Endodermal cell (in vitro differentiated cells): ENCODE results near the gene ITPRID2. TPM values are rescaled to one million over a fixed set of nuclear protein-coding genes. Genes with fewer than 3 reads are reported as not detected.

ENCODE experiments used
- DNase-seq: peaks from one replicate; pipeline ENCODE4 v3.0.0-alpha.2; 2017
- H3K27ac ChIP-seq: 2 replicates; pipeline ENCODE4 v1.5.1; 2013; ENCODE audit warnings: mild to moderate bottlenecking, low read depth, low read length, moderate library complexity
- H3K27me3 ChIP-seq: 2 replicates; pipeline ENCODE4 v1.6.1; 2013; ENCODE audit warnings: mild to moderate bottlenecking, low read length, moderate library complexity; ENCODE audit not compliant: insufficient read depth, control insufficient read depth, poor library complexity, severe bottlenecking
- H3K36me3 ChIP-seq: 2 replicates; pipeline ENCODE4 v1.7.0; 2013; ENCODE audit warnings: mild to moderate bottlenecking, low read length, moderate library complexity; ENCODE audit not compliant: control insufficient read depth, insufficient read depth
- H3K4me1 ChIP-seq: one replicate; pipeline ENCODE4 v1.7.0; 2013; ENCODE audit warnings: low read length; ENCODE audit not compliant: control insufficient read depth, insufficient read depth
- H3K4me3 ChIP-seq: 2 replicates; pipeline ENCODE4 v1.5.1; 2013; ENCODE audit warnings: mild to moderate bottlenecking, low read length, moderate library complexity
- H3K9ac ChIP-seq: 2 replicates; pipeline ENCODE4 v1.6.1; 2013; ENCODE audit warnings: mild to moderate bottlenecking, low read length, moderate library complexity; ENCODE audit not compliant: poor library complexity, severe bottlenecking; ENCODE audit errors: extremely low read depth
- H3K9me3 ChIP-seq: 2 replicates; pipeline ENCODE4 v1.6.1; 2013; ENCODE audit warnings: mild to moderate bottlenecking, low read length, moderate library complexity; ENCODE audit not compliant: control insufficient read depth
- H3K27ac Mint-ChIP-seq: 2 replicates; pipeline ENCODE4 v1.8.0; 2020; ENCODE audit warnings: mixed read lengths
- H3K27me3 Mint-ChIP-seq: 2 replicates; pipeline ENCODE4 v1.8.0; 2021; ENCODE audit warnings: mild to moderate bottlenecking, mixed read lengths; ENCODE audit not compliant: insufficient read depth
- H3K36me3 Mint-ChIP-seq: 2 replicates; pipeline ENCODE4 v1.8.0; 2020; ENCODE audit warnings: low read depth, mixed read lengths
- H3K4me1 Mint-ChIP-seq: 2 replicates; pipeline ENCODE4 v1.8.0; 2020; ENCODE audit warnings: mixed read lengths
- H3K4me3 Mint-ChIP-seq: 2 replicates; pipeline ENCODE4 v1.8.0; 2020; ENCODE audit warnings: mild to moderate bottlenecking, moderate library complexity, mixed read lengths
- H3K9me3 Mint-ChIP-seq: 2 replicates; pipeline ENCODE4 v1.8.0; 2020; ENCODE audit warnings: mild to moderate bottlenecking, mixed read lengths
- CTCF ChIP-seq: fragments of 200-600 bp; sonication (generic); conservative IDR thresholded peaks from 2 replicates; pipeline ENCODE4 v1.5.0; 2021; ENCODE audit warnings: antibody characterized with exemption, mild to moderate bottlenecking
- WGBS, 2 experiments: methylation state at CpG; one replicate each; pipeline versions ENCODE4 v1.1.5 to v1.1.7; 2013; ENCODE audit warnings: missing lambda C conversion rate in 2 of 2, mixed read lengths in 1 of 2; ENCODE audit not compliant: insufficient coverage in 1 of 2, insufficient read length in 1 of 2; 5-methylcytosine and 5-hydroxymethylcytosine counted together
- total RNA-seq, 2 donors: library from RNA; stranded (reverse); fragmentation: NEBNext Ultra II Directional in 1 of 2; extraction: Animal tissue kit (Norgen Biotek cat#: 25700) in 1 of 2; gene quantifications; 2 replicates in 1 of 2; 3 replicates in 1 of 2; pipeline ENCODE4 v1.2.1, GENCODE V29; 2021

The ITPRID2 gene
- total RNA-seq, 2 donors from 2014 or later, result 28.9 to 30.4 TPM

- Histone ChIP-seq H3K9me3 (no peaks in the 10 kb centered on the region), H3K27me3 (no peaks in the 10 kb centered on the region), H3K4me1 (no peaks in the 10 kb centered on the region), H3K4me3 (no peak overlapping the region), H3K9ac (no peak overlapping the region), H3K36me3 (peaks cover 79% of the 10 kb centered on the region), H3K27ac (no peak overlapping the region)
- WGBS, 2 experiments, result 95 to 100% methylated on average over 3 to 5 of the region's 5 CpGs
- DNase-seq, result no peak
- no peak for TF ChIP-seq CTCF
- Mint-ChIP-seq H3K36me3 (peaks cover 23% of the 10 kb centered on the region), H3K9me3 (no peaks in the 10 kb centered on the region), H3K4me3 (no peak overlapping the region), H3K27me3 (no peaks in the 10 kb centered on the region), H3K27ac (no peak overlapping the region), H3K4me1 (no peaks in the 10 kb centered on the region)
Measured at GRCh38 chr2:181916726-181917718, 25.5 kb downstream of the ITPRID2 start.

DNA sequence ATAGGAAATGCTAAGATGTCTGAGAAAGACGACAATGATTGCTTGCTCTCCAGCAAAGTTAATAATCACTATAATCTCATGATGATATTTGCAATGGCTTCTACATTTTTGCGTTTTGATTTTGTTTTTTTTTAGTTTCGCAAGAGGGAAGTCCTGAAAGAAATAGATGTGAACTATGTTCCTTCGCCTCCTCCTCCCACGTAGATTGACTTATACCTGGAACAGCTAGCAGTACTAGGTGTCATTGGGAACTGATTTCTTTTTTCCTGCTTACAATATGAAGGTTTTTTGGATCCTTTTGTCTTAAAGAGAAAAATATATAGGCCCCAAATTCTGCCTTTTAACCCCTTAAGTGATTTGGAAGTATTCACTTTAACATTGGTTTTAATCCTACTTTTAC, 26.7 kb downstream of the ITPRID2 start:
- no peak for DNase-seq
- no peak for TF ChIP-seq CTCF
- Histone ChIP-seq H3K9me3 (no peaks in the 10 kb centered on the region), H3K27me3 (no peaks in the 10 kb centered on the region), H3K4me3 (no peak overlapping the region), H3K36me3 (peaks cover 84% of the 10 kb centered on the region), H3K27ac (no peak overlapping the region), H3K4me1 (no peaks in the 10 kb centered on the region), H3K9ac (no peak overlapping the region)
- Mint-ChIP-seq H3K4me1 (no peaks in the 10 kb centered on the region), H3K36me3 (peaks cover 34% of the 10 kb centered on the region), H3K27ac (no peak overlapping the region), H3K9me3 (no peaks in the 10 kb centered on the region), H3K4me3 (no peak overlapping the region), H3K27me3 (no peaks in the 10 kb centered on the region)
- WGBS, 2 experiments, result 82 to 93% methylated on average over 2 to 5 of the region's 5 CpGs

- H3K9me3 Mint-ChIP-seq, result no peaks in the 10 kb centered on the region
- H3K27me3 Mint-ChIP-seq, result no peaks in the 10 kb centered on the region
- Histone ChIP-seq H3K9ac (no peak overlapping the region), H3K9me3 (no peaks in the 10 kb centered on the region), H3K4me1 (peaks cover 3% of the 10 kb centered on the region), H3K36me3 (peaks cover 59% of the 10 kb centered on the region), H3K27me3 (no peaks in the 10 kb centered on the region), H3K27ac (no peak overlapping the region), H3K4me3 (no peak overlapping the region)
- H3K36me3 Mint-ChIP-seq, result peaks cover 33% of the 10 kb centered on the region
- DNase-seq, result no peak
- TF ChIP-seq CTCF, result no peak
- no peak overlapping the region for H3K4me3 Mint-ChIP-seq
- 92% methylated on average over 1 of the region's 1 CpG; no CpG with 5 or more reads in 1 of the 2 experiments for WGBS, 2 experiments
- H3K4me1 Mint-ChIP-seq, result peaks cover 2% of the 10 kb centered on the region
- H3K27ac Mint-ChIP-seq, result no peak overlapping the region
Measured at GRCh38 chr2:181923121-181923520, 31.6 kb downstream of the ITPRID2 start.
